ENCODE results near the gene CRISPLD2. TPM values are rescaled to one million over a fixed set of nuclear protein-coding genes. Genes with fewer than 3 reads are reported as not detected.
"Not testable (repeated sequence)": the region's sequence is repeated elsewhere in the genome, so short reads cannot be mapped to it uniquely, and the experiment has no call there.

Gene CRISPLD2
- total RNA-seq, 1 donor from 2014 or later, result not detected

GRCh38 chr16:84864326-84864955 is 44.7 kb downstream of the CRISPLD2 start:
- ATAC-seq (ENCODE audit: low read depth) (no peak), DNase-seq (no peak)
- no peak overlapping the region for H3K27ac Mint-ChIP-seq
- peaks cover 8% of the 10 kb centered on the region for H3K9me3 Mint-ChIP-seq
- ChIA-PET POLR2A (no interaction called here), CTCF (no interaction called here)
- no peak overlapping the region for H3K4me3 Mint-ChIP-seq
- H3K4me1 Mint-ChIP-seq, result no peaks in the 10 kb centered on the region
- no peaks in the 10 kb centered on the region for H3K36me3 Mint-ChIP-seq (ENCODE audit: low read depth)
- intact Hi-C loops (cut with micrococcal nuclease), result no loop called here
- no peak for TF ChIP-seq CTCF (IDR thresholded peaks at IDR 0.05)
- H3K27me3 Mint-ChIP-seq, result peaks cover 10% of the 10 kb centered on the region

DNA sequence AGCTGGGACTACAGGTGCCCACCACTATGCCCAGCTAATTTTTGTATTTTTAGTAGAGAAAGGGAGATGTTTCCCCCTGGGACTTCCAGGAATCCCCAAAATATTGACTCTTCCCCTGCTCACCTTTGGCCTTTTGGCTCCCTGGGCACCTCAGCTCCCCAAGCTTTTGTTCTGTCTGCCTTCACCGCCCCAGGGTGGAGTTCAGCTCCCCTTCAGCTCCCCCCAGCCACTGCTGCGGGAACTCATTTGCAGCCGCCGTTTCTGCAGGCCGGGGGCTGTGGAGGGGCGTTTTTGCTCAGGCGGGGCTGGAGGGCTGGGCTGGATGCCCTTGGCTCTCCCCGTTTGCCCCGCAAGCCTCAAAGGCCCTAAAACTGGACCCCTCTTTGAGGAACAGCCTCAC is 47.9 kb downstream of the CRISPLD2 start:
- Mint-ChIP-seq H3K4me3 (no peak overlapping the region), H3K4me1 (no peaks in the 10 kb centered on the region), H3K27me3 (peaks cover 8% of the 10 kb centered on the region), H3K27ac (no peak overlapping the region), H3K9me3 (no peaks in the 10 kb centered on the region), H3K36me3 (ENCODE audit: low read depth) (no peaks in the 10 kb centered on the region)
- ATAC-seq (ENCODE audit: low read depth), result no peak
- TF ChIP-seq CTCF (IDR thresholded peaks at IDR 0.05), result no peak
- no peak for DNase-seq
- ChIA-PET POLR2A (no interaction called here), CTCF (no interaction called here)
- intact Hi-C loops (cut with micrococcal nuclease), result no loop called here

DNA sequence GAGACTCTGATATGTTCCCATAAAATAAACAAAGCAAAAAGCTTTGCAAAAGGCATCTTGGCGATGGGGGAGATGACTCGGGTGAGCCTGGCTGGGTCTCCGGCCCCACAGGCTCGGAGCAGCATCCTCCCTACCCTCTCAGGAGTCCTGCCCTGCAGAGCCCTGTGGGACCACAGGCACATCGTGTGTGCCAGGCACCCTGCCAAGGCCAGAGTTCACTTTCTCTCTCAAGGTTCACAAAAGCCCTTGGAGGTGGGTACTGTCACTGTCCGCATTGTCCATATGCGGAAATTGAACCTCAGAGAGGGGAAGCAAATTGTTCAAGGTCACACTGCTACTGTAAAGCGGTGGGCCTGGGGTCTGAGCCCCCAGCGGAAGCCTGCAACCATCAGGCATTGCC is 48.5 kb downstream of the CRISPLD2 start:
- no peaks in the 10 kb centered on the region for H3K9me3 Mint-ChIP-seq
- peaks cover 8% of the 10 kb centered on the region for H3K27me3 Mint-ChIP-seq
- no peak for TF ChIP-seq CTCF (IDR thresholded peaks at IDR 0.05)
- H3K4me1 Mint-ChIP-seq, result no peaks in the 10 kb centered on the region
- ChIA-PET POLR2A (no interaction called here), CTCF (no interaction called here)
- DNase-seq, result no peak
- no peak overlapping the region for H3K4me3 Mint-ChIP-seq
- no peak for ATAC-seq (ENCODE audit: low read depth)
- intact Hi-C loops (cut with micrococcal nuclease), result no loop called here
- no peak overlapping the region for H3K27ac Mint-ChIP-seq
- no peaks in the 10 kb centered on the region for H3K36me3 Mint-ChIP-seq (ENCODE audit: low read depth)

GRCh38 chr16:84868829-84869472 is 49.2 kb downstream of the CRISPLD2 start:
- CTCF ChIA-PET, result no interaction called here
- no peaks in the 10 kb centered on the region for H3K9me3 Mint-ChIP-seq
- DNase-seq, result no peak
- H3K27me3 Mint-ChIP-seq, result peaks cover 8% of the 10 kb centered on the region
- no peak overlapping the region for H3K27ac Mint-ChIP-seq
- intact Hi-C loops (cut with micrococcal nuclease), result no loop called here
- H3K36me3 Mint-ChIP-seq (ENCODE audit: low read depth), result no peaks in the 10 kb centered on the region
- no peaks in the 10 kb centered on the region for H3K4me1 Mint-ChIP-seq
- POLR2A ChIA-PET, result no interaction called here
- no peak overlapping the region for H3K4me3 Mint-ChIP-seq
- no peak for TF ChIP-seq CTCF (IDR thresholded peaks at IDR 0.05)
- ATAC-seq (ENCODE audit: low read depth), result no peak

GRCh38 chr16:84869473-84869845 is 49.7 kb downstream of the CRISPLD2 start:
- ATAC-seq (ENCODE audit: low read depth) (no peak), DNase-seq (no peak)
- no peaks in the 10 kb centered on the region for H3K36me3 Mint-ChIP-seq (ENCODE audit: low read depth)
- intact Hi-C loops (cut with micrococcal nuclease), result no loop called here
- H3K27me3 Mint-ChIP-seq, result peaks cover 8% of the 10 kb centered on the region
- H3K4me1 Mint-ChIP-seq, result no peaks in the 10 kb centered on the region
- POLR2A ChIA-PET, result no interaction called here
- no peaks in the 10 kb centered on the region for H3K9me3 Mint-ChIP-seq
- no peak overlapping the region for H3K4me3 Mint-ChIP-seq
- TF ChIP-seq CTCF (IDR thresholded peaks at IDR 0.05), result no peak
- CTCF ChIA-PET, result no interaction called here
- no peak overlapping the region for H3K27ac Mint-ChIP-seq

DNA sequence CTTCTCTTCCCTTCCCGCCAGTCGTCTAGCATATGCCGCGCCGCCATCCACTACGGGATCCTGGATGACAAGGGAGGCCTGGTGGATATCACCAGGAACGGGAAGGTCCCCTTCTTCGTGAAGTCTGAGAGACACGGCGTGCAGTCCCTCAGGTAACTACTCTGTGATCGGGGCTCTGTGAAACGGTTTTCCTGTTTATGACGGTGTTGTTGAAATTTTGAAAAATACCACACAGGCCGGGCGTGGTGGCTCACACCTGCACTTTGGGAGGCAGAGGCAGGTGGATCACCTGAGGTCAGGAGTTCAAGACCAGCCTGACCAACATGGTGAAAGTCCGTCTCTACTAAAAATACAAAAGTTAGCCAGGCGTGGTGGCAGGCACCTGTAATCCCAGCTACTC is 53.2 kb downstream of the CRISPLD2 start:
- POLR2A ChIA-PET; intact Hi-C loops (cut with micrococcal nuclease); H3K27me3 Mint-ChIP-seq; H3K4me3 Mint-ChIP-seq; H3K27ac Mint-ChIP-seq; DNase-seq; CTCF ChIA-PET; H3K9me3 Mint-ChIP-seq; ATAC-seq (ENCODE audit: low read depth); H3K36me3 Mint-ChIP-seq (ENCODE audit: low read depth); H3K4me1 Mint-ChIP-seq: not testable (repeated sequence)

Measured in activated B cell treated with CpG ODN at 0.5 μM for 24 hours (primary cell).